HepG2 (cell line): ENCODE results near the gene GRIK4. TPM values are rescaled to one million over a fixed set of nuclear protein-coding genes. Genes with fewer than 3 reads are reported as not detected.

ENCODE experiments used
- ATAC-seq: fragments of 200-7000 bp; cut with Tn5 transposase; 3 replicates; pipeline ENCODE4 v1.9.1; 2020; ENCODE audit warnings: mild to moderate bottlenecking, moderate library complexity
- BruUV-seq: library from RNA; stranded (reverse); fragments of 400-500 nt; replicated peaks from 2 replicates; lab custom pipeline; 2021; lab: Mats Ljungman, UMichigan
- CTCF ChIA-PET: fragments of 300-600 bp; formaldehyde crosslinking; extraction: SDS; loops from one replicate; lab custom pipeline; 2021; ENCODE audit warnings: low total read pairs, inconsistent platforms, low intra/inter-chr PET ratio; lab: Yijun Ruan, JAX
- POLR2A ChIA-PET: fragments of 350-600 bp; sonication (Branson Sonifier 250); formaldehyde crosslinking; loops from one replicate; lab custom pipeline; 2020; ENCODE audit warnings: antibody characterized with exemption, inconsistent platforms; lab: Yijun Ruan, JAX
- DNase-seq: peaks from one replicate; pipeline ENCODE4 v3.0.0-alpha.2; 2015; ENCODE audit warnings: low spot score
- FAIRE-seq: peaks from 3 replicates; lab custom pipeline; 2011; peaks lifted over from hg19 to GRCh38; lab: Jason Lieb, UNC
- H2AFZ ChIP-seq: one replicate; pipeline ENCODE4 v1.6.1; 2011; ENCODE audit warnings: low read length, inconsistent platforms
- H3K27ac ChIP-seq: fragments of 300-600 bp; 3 replicates; pipeline ENCODE4 v1.8.0; 2011; ENCODE audit warnings: mixed run types, mild to moderate bottlenecking, mixed read lengths, low read length, inconsistent platforms; ENCODE audit not compliant: insufficient read depth; ENCODE audit errors: extremely low read length
- H3K27me3 ChIP-seq, 2 experiments: fragments of 200-600 bp in 1 of 2; 2 replicates in 1 of 2; 3 replicates in 1 of 2; pipeline versions ENCODE4 v1.6.0 to v1.8.0; 2011; ENCODE audit warnings: low read length in 2 of 2, mild to moderate bottlenecking in 2 of 2, moderate library complexity in 2 of 2, inconsistent platforms in 1 of 2; ENCODE audit not compliant: insufficient read depth in 2 of 2, control insufficient read depth in 1 of 2
- H3K36me3 ChIP-seq, 2 experiments: fragments of 200-600 bp in 1 of 2; replicated peaks in 1 of 2; 2 replicates in 1 of 2; 3 replicates in 1 of 2; pipeline versions ENCODE4 v1.5.1 to v1.8.0; 2011; ENCODE audit warnings: low read length in 2 of 2, inconsistent platforms in 1 of 2; ENCODE audit not compliant: insufficient read depth in 2 of 2, control insufficient read depth in 1 of 2
- H3K4me1 ChIP-seq: 2 replicates; pipeline ENCODE4 v1.5.1; 2012; ENCODE audit warnings: low read length, inconsistent platforms; ENCODE audit not compliant: insufficient read depth
- H3K4me2 ChIP-seq: 2 replicates; pipeline ENCODE4 v1.6.0; 2011; ENCODE audit warnings: low read depth, low read length, inconsistent platforms
- H3K4me3 ChIP-seq, 3 experiments: fragments of 200-600 bp in 1 of 3; sonication (generic), shearing (Covaris generic) in 1 of 3; replicated peaks in 1 of 3; 2 replicates each; pipeline ENCODE4 v1.5.1; 2011 to 2016; ENCODE audit warnings: low read length in 3 of 3, inconsistent platforms in 2 of 3, low read depth in 2 of 3, mild to moderate bottlenecking in 2 of 3, control low read depth in 1 of 3, mixed read lengths in 1 of 3; ENCODE audit not compliant: insufficient read depth in 1 of 3
- H3K79me2 ChIP-seq: one replicate; pipeline ENCODE4 v1.6.1; 2011; ENCODE audit warnings: low read length, inconsistent platforms; ENCODE audit not compliant: insufficient read depth
- H3K9ac ChIP-seq: 2 replicates; pipeline ENCODE4 v1.6.0; 2011; ENCODE audit warnings: mild to moderate bottlenecking, low read depth, low read length, inconsistent platforms; ENCODE audit not compliant: insufficient read depth
- H3K9me3 ChIP-seq: 2 replicates; pipeline ENCODE4 v1.5.1; 2012; ENCODE audit warnings: mild to moderate bottlenecking, low read length
- H4K20me1 ChIP-seq: 2 replicates; pipeline ENCODE4 v1.6.0; 2011; ENCODE audit warnings: inconsistent platforms, mild to moderate bottlenecking, low read length, moderate library complexity; ENCODE audit not compliant: insufficient read depth
- MIER3 ChIP-seq: IDR thresholded peaks from 2 replicates; pipeline ENCODE4 v1.6.1; 2016; ENCODE audit warnings: missing compliant biosample characterization, borderline replicate concordance
- SIN3A ChIP-seq: IDR thresholded peaks from 2 replicates; pipeline ENCODE4 v1.6.1; 2011; ENCODE audit warnings: low read depth, mild to moderate bottlenecking, control low read depth, low read length, borderline replicate concordance
- TGIF2 ChIP-seq: IDR thresholded peaks from 2 replicates; pipeline ENCODE4 v1.6.1; 2016; ENCODE audit warnings: control low read depth, missing compliant biosample characterization
- TRIM24 ChIP-seq: sonication (generic); formaldehyde crosslinking; IDR thresholded peaks from 2 replicates; pipeline ENCODE4 v1.8.0; 2022; ENCODE audit warnings: mild to moderate bottlenecking, missing genetic modification reagents
- XRCC5 ChIP-seq: fragments of 200-400 bp; formaldehyde crosslinking; optimal IDR thresholded peaks from 2 replicates; pipeline ENCODE3; 2017; ENCODE audit warnings: mild to moderate bottlenecking, low read length
- ZMYM3 ChIP-seq: sonication (generic); formaldehyde crosslinking; IDR thresholded peaks from 2 replicates; pipeline ENCODE4 v1.5.1; 2020; ENCODE audit warnings: mild to moderate bottlenecking, missing genetic modification reagents
- ZNF543 ChIP-seq: sonication (generic); formaldehyde crosslinking; IDR thresholded peaks from 2 replicates; pipeline ENCODE4 v1.4.0; 2020; ENCODE audit warnings: mild to moderate bottlenecking, missing genetic modification reagents
- ZNF564 ChIP-seq: sonication (generic); formaldehyde crosslinking; IDR thresholded peaks from 2 replicates; pipeline ENCODE4 v1.8.1; 2023; ENCODE audit warnings: mild to moderate bottlenecking, missing genetic modification reagents
- ZNF619 ChIP-seq: sonication (generic); formaldehyde crosslinking; IDR thresholded peaks from 2 replicates; pipeline ENCODE4 v1.4.0; 2020; ENCODE audit warnings: mild to moderate bottlenecking, missing genetic modification reagents
- ZNF720 ChIP-seq: sonication (generic); formaldehyde crosslinking; IDR thresholded peaks from 2 replicates; pipeline ENCODE4 v1.4.0; 2020; ENCODE audit warnings: missing genetic modification reagents
- ZNF761 ChIP-seq: sonication (generic); formaldehyde crosslinking; conservative IDR thresholded peaks from 2 replicates; pipeline ENCODE4 v1.4.0; 2020; ENCODE audit warnings: mild to moderate bottlenecking, missing genetic modification reagents
- ZSCAN29 ChIP-seq: sonication (generic); formaldehyde crosslinking; conservative IDR thresholded peaks from 2 replicates; pipeline ENCODE4 v1.4.0; 2020; ENCODE audit warnings: mild to moderate bottlenecking, missing genetic modification reagents
- in situ Hi-C: cut with HindIII; loops from 2 replicates; pipeline ENCODE4 v1.10.0; 2017; ENCODE audit warnings: low pct_unique_long_range_greater_than_20kb; ENCODE audit not compliant: extremely low pct_ligation_motif_present
- intact Hi-C: fragments of 100-400 bp; cut with micrococcal nuclease; formaldehyde crosslinking; loops from one replicate; pipeline ENCODE4 v1.10.0; 2022; ENCODE audit not compliant: unreplicated experiment
- polyA plus RNA-seq, 8 experiments: library from polyadenylated mRNA; depleted of rRNA in 3 of 8; stranded (reverse) in 7 of 8; unstranded in 1 of 8; fragments of >200 nt; fragmentation: Illumina TruSeq in 4 of 8; extraction: Trizol in 4 of 8; gene quantifications; 2 replicates each; pipeline versions ENCODE4 v1.2.1 to v1.2.3, GENCODE V29; 2011 to 2016; ENCODE audit warnings: low read depth in 4 of 8, missing spikeins in 1 of 8, mixed read lengths in 1 of 8; ENCODE audit not compliant: insufficient read depth in 1 of 8
- total RNA-seq, 5 experiments: library from RNA; depleted of rRNA; stranded (reverse); fragments of >200 nt; fragmentation: Illumina TruSeq; extraction: Trizol; gene quantifications; 2 replicates each; pipeline ENCODE4 v1.2.3, GENCODE V29; 2016; ENCODE audit warnings: low read depth in 1 of 5
- TF ChIP-seq, protein P1 (sequence below): sonication (generic); formaldehyde crosslinking; IDR thresholded peaks from 2 replicates; pipeline ENCODE4 v1.4.0; 2020; ENCODE audit warnings: mild to moderate bottlenecking, missing genetic modification reagents, borderline replicate concordance
- TF ChIP-seq, protein P2 (sequence below): sonication (generic); formaldehyde crosslinking; IDR thresholded peaks from 2 replicates; pipeline ENCODE4 v1.8.1; 2023; ENCODE audit warnings: missing genetic modification reagents, mild to moderate bottlenecking, borderline replicate concordance
- TF ChIP-seq, protein P3 (sequence below): sonication (generic); formaldehyde crosslinking; IDR thresholded peaks from 2 replicates; pipeline ENCODE4 v1.5.1; 2020; ENCODE audit warnings: missing genetic modification reagents, mild to moderate bottlenecking, borderline replicate concordance

GRIK4 gene
- total and polyA plus RNA-seq, 2 of the 13 experiments (the other 11 are each of a cell fraction or from before 2014, with no cell fraction given) = 0.04 to 0.07 TPM

DNA sequence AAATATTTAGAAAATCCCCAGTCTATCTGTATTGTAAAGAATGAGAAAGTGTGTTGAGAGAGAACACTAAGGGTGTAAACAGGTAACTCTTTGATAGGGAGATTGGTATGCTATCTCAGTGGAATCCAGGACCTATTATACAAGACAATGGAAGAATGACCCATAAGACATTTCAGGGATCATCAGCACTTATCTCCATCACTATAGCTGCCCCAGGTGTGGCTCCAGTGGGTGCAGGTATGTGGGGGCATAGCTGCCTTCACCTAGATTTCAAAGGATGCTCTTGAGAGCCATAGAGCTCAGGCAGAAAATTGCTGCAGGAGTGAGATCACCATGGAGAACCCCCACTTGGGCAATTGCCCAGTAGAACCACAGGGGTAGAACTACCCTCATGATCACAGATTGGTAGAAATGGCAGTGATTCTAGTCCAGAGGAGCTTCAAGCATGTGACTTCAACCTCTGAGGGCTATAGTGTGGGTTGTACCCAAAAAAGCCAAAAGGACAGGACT, 260.1 kb downstream of the GRIK4 start:
- Histone ChIP-seq H3K4me1 (no peaks in the 10 kb centered on the region), H4K20me1 (no peaks in the 10 kb centered on the region), H3K4me2 (no peak overlapping the region), H3K9me3 (0 out of 2 replicates have a peak, but pooled peaks cover 7% of the 10 kb centered on the region), H3K27me3 (0 out of 5 replicates have a peak, but pooled peaks cover 0 to 7% of the 10 kb centered on the region in 2 experiments), H3K9ac (no peak overlapping the region), H3K4me3 (no peak overlapping the region), H3K27ac (no peak overlapping the region), H3K36me3 (no peaks in the 10 kb centered on the region), H2AFZ (no peak overlapping the region), H3K79me2 (no peaks in the 10 kb centered on the region)
- in situ Hi-C loops (no loop called here), intact Hi-C loops (no loop called here)
- DNase-seq (no peak), FAIRE-seq (no peak), ATAC-seq (no peak)
- ChIA-PET POLR2A (no interaction called here), CTCF (no interaction called here)
- no TSS peak for BruUV-seq
- no peak for TF ChIP-seq ZMYM3
- no peak for TF ChIP-seq TRIM24 (CRISPR knock-in tag)
- TF ChIP-seq TGIF2 (CRISPR knock-in tag) = no peak
- no peak for TF ChIP-seq SIN3A
- TF ChIP-seq MIER3 (CRISPR knock-in tag) = no peak
- TF ChIP-seq, protein P1, sequence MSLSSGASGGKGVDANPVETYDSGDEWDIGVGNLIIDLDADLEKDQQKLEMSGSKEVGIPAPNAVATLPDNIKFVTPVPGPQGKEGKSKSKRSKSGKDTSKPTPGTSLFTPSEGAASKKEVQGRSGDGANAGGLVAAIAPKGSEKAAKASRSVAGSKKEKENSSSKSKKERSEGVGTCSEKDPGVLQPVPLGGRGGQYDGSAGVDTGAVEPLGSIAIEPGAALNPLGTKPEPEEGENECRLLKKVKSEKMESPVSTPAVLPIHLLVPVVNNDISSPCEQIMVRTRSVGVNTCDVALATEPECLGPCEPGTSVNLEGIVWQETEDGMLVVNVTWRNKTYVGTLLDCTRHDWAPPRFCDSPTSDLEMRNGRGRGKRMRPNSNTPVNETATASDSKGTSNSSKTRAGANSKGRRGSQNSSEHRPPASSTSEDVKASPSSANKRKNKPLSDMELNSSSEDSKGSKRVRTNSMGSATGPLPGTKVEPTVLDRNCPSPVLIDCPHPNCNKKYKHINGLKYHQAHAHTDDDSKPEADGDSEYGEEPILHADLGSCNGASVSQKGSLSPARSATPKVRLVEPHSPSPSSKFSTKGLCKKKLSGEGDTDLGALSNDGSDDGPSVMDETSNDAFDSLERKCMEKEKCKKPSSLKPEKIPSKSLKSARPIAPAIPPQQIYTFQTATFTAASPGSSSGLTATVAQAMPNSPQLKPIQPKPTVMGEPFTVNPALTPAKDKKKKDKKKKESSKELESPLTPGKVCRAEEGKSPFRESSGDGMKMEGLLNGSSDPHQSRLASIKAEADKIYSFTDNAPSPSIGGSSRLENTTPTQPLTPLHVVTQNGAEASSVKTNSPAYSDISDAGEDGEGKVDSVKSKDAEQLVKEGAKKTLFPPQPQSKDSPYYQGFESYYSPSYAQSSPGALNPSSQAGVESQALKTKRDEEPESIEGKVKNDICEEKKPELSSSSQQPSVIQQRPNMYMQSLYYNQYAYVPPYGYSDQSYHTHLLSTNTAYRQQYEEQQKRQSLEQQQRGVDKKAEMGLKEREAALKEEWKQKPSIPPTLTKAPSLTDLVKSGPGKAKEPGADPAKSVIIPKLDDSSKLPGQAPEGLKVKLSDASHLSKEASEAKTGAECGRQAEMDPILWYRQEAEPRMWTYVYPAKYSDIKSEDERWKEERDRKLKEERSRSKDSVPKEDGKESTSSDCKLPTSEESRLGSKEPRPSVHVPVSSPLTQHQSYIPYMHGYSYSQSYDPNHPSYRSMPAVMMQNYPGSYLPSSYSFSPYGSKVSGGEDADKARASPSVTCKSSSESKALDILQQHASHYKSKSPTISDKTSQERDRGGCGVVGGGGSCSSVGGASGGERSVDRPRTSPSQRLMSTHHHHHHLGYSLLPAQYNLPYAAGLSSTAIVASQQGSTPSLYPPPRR = no peak
- no peak for TF ChIP-seq XRCC5
- no peak for TF ChIP-seq ZNF564
- TF ChIP-seq, protein P2, sequence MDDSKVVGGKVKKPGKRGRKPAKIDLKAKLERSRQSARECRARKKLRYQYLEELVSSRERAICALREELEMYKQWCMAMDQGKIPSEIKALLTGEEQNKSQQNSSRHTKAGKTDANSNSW (CRISPR knock-in tag) = no peak
- no peak for TF ChIP-seq ZNF720 (CRISPR knock-in tag)
- TF ChIP-seq ZNF761 (CRISPR knock-in tag) = no peak
- TF ChIP-seq ZSCAN29 (CRISPR knock-in tag) = no peak
- TF ChIP-seq, protein P3, sequence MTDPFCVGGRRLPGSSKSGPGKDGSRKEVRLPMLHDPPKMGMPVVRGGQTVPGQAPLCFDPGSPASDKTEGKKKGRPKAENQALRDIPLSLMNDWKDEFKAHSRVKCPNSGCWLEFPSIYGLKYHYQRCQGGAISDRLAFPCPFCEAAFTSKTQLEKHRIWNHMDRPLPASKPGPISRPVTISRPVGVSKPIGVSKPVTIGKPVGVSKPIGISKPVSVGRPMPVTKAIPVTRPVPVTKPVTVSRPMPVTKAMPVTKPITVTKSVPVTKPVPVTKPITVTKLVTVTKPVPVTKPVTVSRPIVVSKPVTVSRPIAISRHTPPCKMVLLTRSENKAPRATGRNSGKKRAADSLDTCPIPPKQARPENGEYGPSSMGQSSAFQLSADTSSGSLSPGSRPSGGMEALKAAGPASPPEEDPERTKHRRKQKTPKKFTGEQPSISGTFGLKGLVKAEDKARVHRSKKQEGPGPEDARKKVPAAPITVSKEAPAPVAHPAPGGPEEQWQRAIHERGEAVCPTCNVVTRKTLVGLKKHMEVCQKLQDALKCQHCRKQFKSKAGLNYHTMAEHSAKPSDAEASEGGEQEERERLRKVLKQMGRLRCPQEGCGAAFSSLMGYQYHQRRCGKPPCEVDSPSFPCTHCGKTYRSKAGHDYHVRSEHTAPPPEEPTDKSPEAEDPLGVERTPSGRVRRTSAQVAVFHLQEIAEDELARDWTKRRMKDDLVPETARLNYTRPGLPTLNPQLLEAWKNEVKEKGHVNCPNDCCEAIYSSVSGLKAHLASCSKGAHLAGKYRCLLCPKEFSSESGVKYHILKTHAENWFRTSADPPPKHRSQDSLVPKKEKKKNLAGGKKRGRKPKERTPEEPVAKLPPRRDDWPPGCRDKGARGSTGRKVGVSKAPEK (CRISPR knock-in tag) = no peak
- TF ChIP-seq ZNF543 = no peak
- no peak for TF ChIP-seq ZNF619 (CRISPR knock-in tag)
